Measurements from ENCODE around the gene COL17A1.

The COL17A1 gene

DNA sequence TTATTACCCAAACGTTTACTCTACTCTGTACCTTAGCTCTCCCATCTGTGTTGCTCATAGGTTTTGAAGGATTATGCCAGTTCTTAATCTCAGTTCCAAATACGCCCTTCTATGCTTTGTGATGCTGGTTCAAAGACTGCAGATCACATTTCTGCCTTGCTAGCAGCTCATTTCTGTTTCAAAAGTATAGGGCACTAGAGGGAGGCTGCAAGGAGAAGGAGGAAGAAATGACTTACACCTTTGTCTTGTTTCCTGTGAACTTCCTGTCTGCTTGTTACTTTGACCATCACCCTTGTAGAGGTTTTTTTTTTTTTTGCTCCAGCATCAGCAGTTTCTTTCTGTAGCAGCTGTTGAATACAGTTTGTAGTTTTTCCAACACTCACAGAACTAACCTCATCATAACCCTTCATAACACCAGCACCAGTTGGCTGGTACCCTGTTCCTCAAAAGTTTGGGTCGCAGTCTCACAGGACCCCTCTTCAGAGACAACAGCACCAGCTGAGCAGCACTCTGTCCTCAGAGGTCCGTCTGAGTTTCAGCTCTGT lies 102.2 kb downstream of the COL17A1 start:
- DNase-seq, result peak; percentile 43

- no peak for DNase-seq
Observed at GRCh38 chr10:103982639-103983038, 103.0 kb downstream of the COL17A1 start.
